WI38 (cell line): ENCODE measurements around the gene EPB41.
"Not testable (repeated sequence)": the region's sequence is repeated elsewhere in the genome, so short reads cannot be mapped to it uniquely, and the experiment has no call there.

Source experiments
- H3K4me3 ChIP-seq: 2 replicates; pipeline ENCODE4 v1.5.1; 2011; ENCODE audit warnings: low read depth, mild to moderate bottlenecking, control low read depth, low read length
- CTCF ChIP-seq: IDR thresholded peaks from 2 replicates; pipeline ENCODE4 v1.5.1; 2012; ENCODE audit warnings: low read depth, mild to moderate bottlenecking, control low read depth, low read length

Gene EPB41

DNA sequence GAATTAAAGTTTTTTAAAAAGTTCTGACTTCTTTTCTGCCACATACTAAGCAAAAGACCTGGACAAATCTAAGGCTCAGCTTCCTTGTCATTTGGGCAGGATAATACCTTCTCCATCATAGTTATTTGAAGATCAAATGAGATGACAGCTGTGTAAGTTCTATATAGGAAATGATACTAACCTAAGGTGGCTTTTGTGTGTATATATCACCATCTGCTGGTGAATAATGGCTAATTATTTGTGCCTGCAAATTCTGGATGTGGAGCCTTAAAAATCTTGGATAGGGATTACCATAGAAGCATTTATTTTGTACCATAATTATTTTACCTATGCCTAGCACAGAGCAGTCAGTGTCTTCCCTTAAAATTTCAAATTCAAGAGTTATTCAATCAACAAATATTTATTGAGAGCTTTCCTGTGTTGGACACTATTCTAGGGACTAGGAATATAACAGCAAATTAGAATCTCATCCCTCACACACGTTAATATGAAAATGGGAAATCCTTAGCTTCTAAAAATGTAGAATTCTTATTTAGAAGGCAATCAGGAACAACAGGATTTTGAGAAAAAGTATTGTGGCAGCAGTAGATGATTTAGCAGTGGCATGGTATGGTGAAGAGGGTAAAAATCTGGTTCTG, 119.6 kb downstream of the EPB41 start:
- no peak overlapping the region for H3K4me3 ChIP-seq
- TF ChIP-seq CTCF = peak; percentile 18; the same call in 1 of the 2 replicates

- no peak for TF ChIP-seq CTCF
- no peak overlapping the region for H3K4me3 ChIP-seq
Measured at GRCh38 chr1:29043274-29043965, 129.1 kb downstream of the EPB41 start.

DNA sequence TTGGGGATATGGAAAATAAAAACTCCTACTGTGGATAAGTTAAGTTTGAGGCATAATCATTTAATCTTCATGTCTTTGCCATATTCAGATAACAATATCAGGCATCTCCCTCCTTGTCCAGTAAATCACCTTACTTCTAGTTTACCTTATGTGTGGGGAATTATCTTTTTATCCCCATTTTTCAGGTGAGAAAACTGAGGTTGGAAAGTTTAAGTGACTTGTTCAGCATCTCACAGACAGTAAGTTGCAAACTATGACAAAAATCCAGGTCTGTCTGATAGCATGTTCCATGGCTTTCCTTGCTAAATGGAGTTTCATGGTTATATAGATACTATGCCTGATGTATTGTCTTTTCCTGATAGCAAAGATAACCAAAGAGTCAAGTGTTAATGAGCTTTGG, 129.6 kb downstream of the EPB41 start:
- TF ChIP-seq CTCF = no peak
- H3K4me3 ChIP-seq = no peak overlapping the region

GRCh38 chr1:29045663-29046062, 131.3 kb downstream of the EPB41 start:
- not testable (repeated sequence) for H3K4me3 ChIP-seq

GRCh38 chr1:29047142-29047541, 132.8 kb downstream of the EPB41 start:
- no peak for TF ChIP-seq CTCF
- no peak overlapping the region for H3K4me3 ChIP-seq

DNA sequence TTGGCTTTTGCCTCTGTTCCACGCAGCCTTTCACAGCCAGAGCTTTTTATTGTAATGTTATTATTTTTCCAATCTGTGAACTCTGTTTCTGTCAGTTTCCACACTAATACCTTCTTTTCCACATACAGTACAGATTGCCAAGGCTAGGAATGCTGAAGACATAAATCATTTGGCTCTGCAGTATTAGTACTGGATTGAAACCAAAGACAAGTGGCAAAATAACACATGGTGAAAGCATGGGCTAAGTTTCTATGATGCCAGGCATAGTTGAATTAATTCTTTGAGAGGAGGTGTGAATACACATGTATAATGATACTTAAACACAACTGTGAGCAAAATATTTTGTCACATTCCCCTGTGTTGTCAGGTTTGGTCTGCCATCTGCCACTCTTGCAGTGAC, 135.8 kb downstream of the EPB41 start:
- no peak overlapping the region for H3K4me3 ChIP-seq
- no peak for TF ChIP-seq CTCF

GRCh38 chr1:29052100-29052499, 137.7 kb downstream of the EPB41 start:
- no peak for TF ChIP-seq CTCF
- H3K4me3 ChIP-seq = no peak overlapping the region
